ENCODE measurements around the gene CD55. TPM values are rescaled to one million over a fixed set of nuclear protein-coding genes. Genes with fewer than 3 reads are reported as not detected.

The CD55 gene
- total and polyA plus RNA-seq, 2 of the 8 experiments (the other 6 are each of a cell fraction or from before 2014, with no cell fraction given) = 20.1 to 22.8 TPM

GRCh38 chr1:207363871-207364270 lies 42.4 kb downstream of the CD55 start:
- H3K9ac ChIP-seq (replicated peaks in 1 of 4; ENCODE audit: extremely low read depth in 1 of 4, low read depth in 3 of 4, low read length in 3 of 4) = no peak overlapping the region
- no peak overlapping the region for H2BK20ac ChIP-seq (ENCODE audit: low read length)
- H3K79me2 ChIP-seq (ENCODE audit: control insufficient read depth in 1 of 2, insufficient read depth in 2 of 2, low read length in 2 of 2) = no peaks in the 10 kb centered on the region
- H4K91ac ChIP-seq (replicated peaks; ENCODE audit: insufficient read length, low read length) = no peak overlapping the region
- H3K4ac ChIP-seq (replicated peaks; ENCODE audit: insufficient read length, low read depth, low read length) = no peak overlapping the region
- no peaks in the 10 kb centered on the region for H3K79me1 ChIP-seq (ENCODE audit: low read depth, low read length)
- H4K5ac ChIP-seq (ENCODE audit: insufficient read length, low read depth, low read length) = no peak overlapping the region
- ChIA-PET POLR2A (ENCODE audit: partially characterized antibody) (interaction anchor here (1.7 kb wide), 1 partner anchor 10 kb away, joined by 5 read pairs; no protein-coding TSS in a partner anchor), CTCF (ENCODE audit: partially characterized antibody) (no interaction called here)
- no peak overlapping the region for H2BK5ac ChIP-seq (ENCODE audit: low read depth, low read length)
- FAIRE-seq (no peak), DNase-seq (ENCODE audit: low read depth in 1 of 2, low spot score in 2 of 2) (no peak)
- no peak overlapping the region for H2BK15ac ChIP-seq (ENCODE audit: low read length)
- no peaks in the 10 kb centered on the region for H3K27me3 ChIP-seq (replicated peaks in 1 of 4; ENCODE audit: control insufficient read depth in 3 of 4, extremely low read depth in 1 of 4, insufficient read depth in 3 of 4, low read length in 3 of 4)
- no peak for TF ChIP-seq CHD2 (IDR thresholded peaks at IDR 0.05; ENCODE audit: low read length)
- no peak for TF ChIP-seq SIRT6 (IDR thresholded peaks at IDR 0.05; ENCODE audit: low read length)
- no peak for TF ChIP-seq CHD1 (IDR thresholded peaks at IDR 0.05; ENCODE audit: low read depth, low read length)
- no peak for TF ChIP-seq SP1 (IDR thresholded peaks at IDR 0.05; ENCODE audit: low read depth, low read length)
- TF ChIP-seq EZH2 (IDR thresholded peaks at IDR 0.05; ENCODE audit: low read depth, low read length, severe bottlenecking) = no peak
- TF ChIP-seq KDM1A (IDR thresholded peaks at IDR 0.05; ENCODE audit: borderline replicate concordance, low read length) = no peak
- H3K4me2 ChIP-seq (ENCODE audit: insufficient read depth in 1 of 2, low read depth in 2 of 2, low read length in 2 of 2) = no peak overlapping the region
- no peaks in the 10 kb centered on the region for H3K4me1 ChIP-seq (replicated peaks in 1 of 4; ENCODE audit: control insufficient read depth in 3 of 4, insufficient read depth in 4 of 4, low read length in 3 of 4)
- no peaks in the 10 kb centered on the region for H4K20me1 ChIP-seq (replicated peaks in 1 of 2; ENCODE audit: control insufficient read depth in 1 of 2, insufficient read depth in 2 of 2, low read length in 2 of 2)
- no peak overlapping the region for H2BK120ac ChIP-seq (replicated peaks; ENCODE audit: low read depth, low read length)
- no peak overlapping the region for H3K27ac ChIP-seq (ENCODE audit: low read depth, low read length)
- H3K56ac ChIP-seq (replicated peaks; ENCODE audit: insufficient read length, low read depth, low read length) = no peak overlapping the region
- H3K14ac ChIP-seq (ENCODE audit: insufficient read length) = no peak overlapping the region
- H2BK12ac ChIP-seq (ENCODE audit: low read depth, low read length) = no peak overlapping the region
- H4K8ac ChIP-seq (ENCODE audit: extremely low read depth, insufficient read depth, low read length) = no peak overlapping the region
- no peak overlapping the region for H2AK5ac ChIP-seq (ENCODE audit: low read depth, low read length)
- no peaks in the 10 kb centered on the region for H3K9me3 ChIP-seq (ENCODE audit: insufficient read depth in 2 of 2, low read depth in 1 of 2, low read length in 1 of 2)
- no peaks in the 10 kb centered on the region for H3K23me2 ChIP-seq (ENCODE audit: low read depth, low read length)
- no peak overlapping the region for H3K18ac ChIP-seq (ENCODE audit: extremely low read depth, low read length)
- H2AFZ ChIP-seq (ENCODE audit: low read length) = no peak overlapping the region
- no peak overlapping the region for H3K4me3 ChIP-seq (ENCODE audit: extremely low read depth in 1 of 4, insufficient read depth in 2 of 4, low read depth in 3 of 4, low read length in 4 of 4)
- H3K36me3 ChIP-seq (ENCODE audit: control insufficient read depth in 2 of 4, insufficient read depth in 4 of 4, low read length in 3 of 4) = peaks cover 0 to 8% (median 0%) of the 10 kb centered on the region in 4 experiments; a peak in 2 of 8 replicates
- H3K23ac ChIP-seq (ENCODE audit: insufficient read length) = no peak overlapping the region
